CD1c-positive myeloid dendritic cell (primary cell): ENCODE measurements around the gene SLC16A2.

Experiments
- DNase-seq: peaks from one replicate; pipeline ENCODE4 v3.0.0-alpha.2; 2016; ENCODE audit errors: extremely low spot score

SLC16A2 gene

GRCh38 chrX:74536152-74536831 is 115.0 kb downstream of the SLC16A2 start:
- DNase-seq = peak; percentile 73

GRCh38 chrX:74536832-74537371 is 115.6 kb downstream of the SLC16A2 start:
- no peak for DNase-seq

DNA sequence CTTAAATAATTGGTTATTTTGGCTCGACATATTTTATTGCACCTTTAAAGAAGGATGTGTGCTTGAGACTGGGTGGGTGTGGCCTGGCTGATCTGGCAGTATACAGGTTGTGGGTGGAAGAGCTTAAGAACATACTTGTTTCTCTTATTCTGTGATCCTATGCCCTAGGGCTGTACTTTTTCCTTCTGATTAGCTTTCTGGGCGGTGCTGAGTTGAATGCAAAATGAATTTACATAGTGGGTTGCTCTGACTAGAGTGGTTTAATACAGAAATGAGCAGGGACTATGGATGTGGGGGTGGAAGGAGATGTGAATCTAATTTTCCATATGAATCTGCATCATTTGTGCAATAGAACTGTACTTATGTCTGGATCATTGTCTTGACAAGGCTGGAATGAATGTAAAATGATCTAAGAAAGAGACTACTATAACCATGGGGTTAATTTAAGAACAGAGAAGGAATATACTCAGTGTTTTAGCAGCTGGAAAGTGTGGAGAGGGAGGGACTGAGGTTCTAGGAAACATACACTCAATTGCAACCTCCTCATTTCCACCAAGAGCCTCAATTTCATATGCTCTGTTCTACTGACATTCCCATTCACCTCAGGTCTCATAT is 119.4 kb downstream of the SLC16A2 start:
- no peak for DNase-seq

GRCh38 chrX:74545880-74546523 is 124.7 kb downstream of the SLC16A2 start:
- no peak for DNase-seq

DNA sequence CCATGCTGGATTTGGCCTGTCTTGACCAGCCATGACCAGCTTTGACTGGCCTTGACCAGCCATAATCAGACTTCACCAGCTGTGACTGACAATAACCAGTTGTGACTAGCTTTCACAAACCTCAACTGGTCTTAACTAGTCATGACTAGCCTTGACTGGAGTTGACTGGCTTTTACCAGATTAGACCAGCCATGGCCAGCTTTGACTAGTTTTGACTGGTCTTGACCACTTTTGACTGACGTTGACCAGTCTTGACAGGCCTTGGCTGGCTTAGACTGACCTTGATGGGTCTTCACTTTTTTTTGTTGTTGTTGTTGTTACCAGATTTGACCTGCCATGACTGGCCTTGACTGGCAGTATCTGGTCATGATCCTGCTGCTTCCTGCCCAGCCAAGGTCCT is 125.7 kb downstream of the SLC16A2 start:
- no peak for DNase-seq

GRCh38 chrX:74550295-74550802 is 129.1 kb downstream of the SLC16A2 start:
- peak; percentile 86 for DNase-seq

DNA sequence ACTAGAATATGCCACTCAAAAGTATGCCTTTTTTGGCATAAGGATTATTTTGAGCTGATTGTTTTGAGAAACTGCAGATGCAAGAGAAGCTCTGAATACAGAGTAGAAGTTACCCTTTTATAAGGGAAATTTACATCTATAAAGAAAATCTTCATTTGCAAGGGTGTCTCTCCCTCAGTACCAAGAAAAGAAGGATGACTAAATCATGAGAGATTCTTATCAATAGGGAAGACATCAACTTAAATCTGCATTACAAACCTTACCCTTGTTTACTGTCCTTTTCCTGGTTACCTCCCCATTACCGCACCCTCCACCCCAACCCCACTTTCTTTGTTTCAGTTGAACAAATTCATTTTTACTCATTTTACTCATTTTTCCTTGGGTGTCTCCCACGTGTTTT is 130.6 kb downstream of the SLC16A2 start:
- no peak for DNase-seq

DNA sequence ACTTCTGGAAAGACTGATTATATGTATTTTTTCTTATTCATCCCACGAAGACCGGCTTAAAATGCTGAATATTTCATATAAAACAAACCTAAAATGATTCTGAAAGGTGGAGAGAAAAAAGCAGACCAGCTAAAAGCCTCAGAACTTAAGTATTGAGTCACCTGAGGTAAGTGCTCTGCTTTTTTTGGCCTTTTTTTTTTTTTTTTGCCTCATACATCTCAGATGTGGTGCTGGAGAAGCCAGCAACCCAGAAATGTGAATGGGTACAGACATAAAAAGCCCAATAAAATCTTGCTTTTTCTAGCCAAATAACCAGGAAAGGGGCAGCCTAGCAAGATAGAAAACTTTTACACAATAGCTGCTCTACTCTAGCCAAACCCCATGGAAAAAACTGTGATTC is 136.1 kb downstream of the SLC16A2 start:
- no peak for DNase-seq

DNA sequence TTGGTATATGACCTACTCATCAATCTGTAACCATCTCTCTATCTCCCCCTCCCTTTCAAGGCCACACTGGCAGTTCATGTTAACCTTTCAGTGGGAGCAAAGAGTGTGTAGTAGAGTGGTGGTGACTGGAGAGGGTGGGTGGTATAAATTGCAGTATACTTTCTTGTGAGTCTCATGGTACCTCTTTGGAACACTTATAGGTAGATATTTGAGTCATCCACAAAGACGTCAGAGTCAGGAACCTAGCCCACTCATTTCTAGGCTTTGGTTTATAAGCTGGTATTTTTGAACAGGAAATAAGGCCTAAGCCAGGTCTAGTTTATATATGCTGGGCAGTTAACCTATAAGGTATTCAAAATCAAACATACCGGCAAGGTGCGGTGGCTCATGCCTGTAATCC is 156.8 kb downstream of the SLC16A2 start:
- no peak for DNase-seq

DNA sequence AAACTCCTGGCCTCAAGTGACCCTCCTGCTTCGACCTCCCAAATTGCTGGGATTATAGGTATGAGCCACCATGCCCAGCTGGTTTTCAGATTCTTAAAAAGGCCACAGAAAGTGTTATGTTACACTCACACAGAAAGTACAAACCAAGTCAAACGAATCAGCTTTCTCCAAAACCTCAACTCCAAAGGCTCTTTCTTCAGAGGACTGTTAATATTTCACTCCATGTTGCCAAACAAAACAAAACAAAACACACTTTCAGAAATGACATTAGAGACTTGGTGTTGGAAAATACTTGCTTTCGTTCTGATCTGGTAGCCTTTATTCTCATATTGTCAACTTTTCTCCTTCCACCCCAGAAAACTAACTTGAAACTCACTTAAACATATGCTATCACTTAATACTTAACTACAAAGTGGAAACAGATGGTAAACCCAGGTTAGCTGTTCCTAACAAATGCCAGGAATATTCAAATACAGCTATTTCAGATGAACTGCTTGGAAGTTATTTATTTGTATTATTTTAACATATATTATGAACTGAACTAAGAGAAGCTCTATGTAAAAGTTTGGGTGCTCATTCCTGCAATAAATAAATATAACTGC is 158.4 kb downstream of the SLC16A2 start:
- no peak for DNase-seq
